ENCODE data around the gene DHX8.

DNA sequence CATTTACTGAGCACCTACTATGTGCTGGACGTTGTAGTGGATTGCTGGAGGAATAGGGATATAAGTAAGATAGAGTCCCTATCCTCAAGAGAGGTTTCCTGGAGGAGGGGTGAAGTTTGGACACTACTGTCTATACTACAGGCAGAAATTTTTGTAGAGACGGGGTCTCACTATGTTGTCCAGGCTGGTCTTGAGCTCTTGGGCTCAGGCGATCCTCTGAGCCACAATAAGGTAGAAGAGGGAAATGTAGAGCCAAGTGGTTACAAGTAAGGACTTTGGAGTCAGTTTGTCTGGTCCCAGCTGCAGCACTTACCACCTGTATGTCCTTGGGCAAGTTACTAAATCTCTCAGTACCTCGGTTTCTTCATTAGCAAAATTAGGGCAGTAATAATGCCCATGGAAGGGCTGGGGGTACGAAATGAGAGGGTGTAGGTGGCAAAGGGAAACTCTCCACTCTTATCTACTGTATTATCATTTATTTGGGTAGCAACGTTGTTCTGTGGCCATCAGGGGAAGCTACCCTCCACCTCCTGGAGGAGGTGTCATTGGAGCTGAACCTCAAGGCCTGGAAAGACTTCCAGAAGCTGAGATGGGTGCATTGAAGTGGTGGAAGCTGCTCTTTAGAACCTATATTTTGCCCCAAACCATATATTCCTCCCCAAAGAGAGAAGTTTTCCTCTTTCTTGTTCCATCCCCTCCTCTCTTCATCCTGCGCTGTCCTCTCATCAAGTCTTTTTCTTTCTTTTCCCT is 34.9 kb upstream of the DHX8 start:
- TF ChIP-seq, protein P1, sequence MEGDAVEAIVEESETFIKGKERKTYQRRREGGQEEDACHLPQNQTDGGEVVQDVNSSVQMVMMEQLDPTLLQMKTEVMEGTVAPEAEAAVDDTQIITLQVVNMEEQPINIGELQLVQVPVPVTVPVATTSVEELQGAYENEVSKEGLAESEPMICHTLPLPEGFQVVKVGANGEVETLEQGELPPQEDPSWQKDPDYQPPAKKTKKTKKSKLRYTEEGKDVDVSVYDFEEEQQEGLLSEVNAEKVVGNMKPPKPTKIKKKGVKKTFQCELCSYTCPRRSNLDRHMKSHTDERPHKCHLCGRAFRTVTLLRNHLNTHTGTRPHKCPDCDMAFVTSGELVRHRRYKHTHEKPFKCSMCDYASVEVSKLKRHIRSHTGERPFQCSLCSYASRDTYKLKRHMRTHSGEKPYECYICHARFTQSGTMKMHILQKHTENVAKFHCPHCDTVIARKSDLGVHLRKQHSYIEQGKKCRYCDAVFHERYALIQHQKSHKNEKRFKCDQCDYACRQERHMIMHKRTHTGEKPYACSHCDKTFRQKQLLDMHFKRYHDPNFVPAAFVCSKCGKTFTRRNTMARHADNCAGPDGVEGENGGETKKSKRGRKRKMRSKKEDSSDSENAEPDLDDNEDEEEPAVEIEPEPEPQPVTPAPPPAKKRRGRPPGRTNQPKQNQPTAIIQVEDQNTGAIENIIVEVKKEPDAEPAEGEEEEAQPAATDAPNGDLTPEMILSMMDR (IDR thresholded peaks at IDR 0.05) = no peak
- no peak for TF ChIP-seq POLR2A (IDR thresholded peaks at IDR 0.05)

Measured in thyroid gland (tissue), 4 donors.